Measurements from ENCODE around the gene SERPINA4. TPM values are rescaled to one million over a fixed set of nuclear protein-coding genes. Genes with fewer than 3 reads are reported as not detected.

The SERPINA4 gene
- total and polyA plus RNA-seq, 2 donors (not counting 3 experiments of a cell fraction or from before 2014, with no cell fraction given), result not detected

- Histone ChIP-seq H3K9me1 (replicated peaks; ENCODE audit: control insufficient read depth, extremely low read depth, insufficient read depth, low read length) (no peaks in the 10 kb centered on the region), H3K79me2 (ENCODE audit: control insufficient read depth, insufficient read depth, low read length) (no peaks in the 10 kb centered on the region), H3K27ac (ENCODE audit: insufficient read depth, low read depth, low read length) (no peak overlapping the region), H3K9me3 (replicated peaks; ENCODE audit: control insufficient read depth, insufficient read depth, low read length) (no peaks in the 10 kb centered on the region), H3K4me1 (ENCODE audit: control insufficient read depth, extremely low read depth, insufficient read depth, low read length) (no peaks in the 10 kb centered on the region), H4K20me1 (replicated peaks; ENCODE audit: control insufficient read depth, extremely low read depth, insufficient read depth, low read length) (no peaks in the 10 kb centered on the region), H3K36me3 (ENCODE audit: control insufficient read depth in 2 of 2, extremely low read depth in 1 of 2, insufficient read depth in 2 of 2, low read length in 2 of 2) (no peaks in the 10 kb centered on the region), H3K4me2 (ENCODE audit: insufficient read depth, low read length) (no peak overlapping the region), H3K4me3 (replicated peaks in 1 of 3; ENCODE audit: insufficient read depth in 1 of 3, low read depth in 1 of 3, low read length in 3 of 3) (no peak overlapping the region), H3K27me3 (ENCODE audit: control insufficient read depth in 2 of 2, insufficient read depth in 2 of 2, low read length in 2 of 2) (no peaks in the 10 kb centered on the region), H2AFZ (ENCODE audit: low read depth, low read length) (no peak overlapping the region), H3K9ac (replicated peaks; ENCODE audit: extremely low read depth, insufficient read depth, low read length) (no peak overlapping the region)
- no peak for DNase-seq (ENCODE audit: low read depth, low spot score)
- CTCF ChIA-PET, result no interaction called here
- POLR2A ChIA-PET, result no interaction called here
- dilution Hi-C loops (cut with MboI; ENCODE audit: extremely low pct_ligation_motif_present, low sequenced_read_pairs), result no loop called here
- no peak for TF ChIP-seq POLR2A (IDR thresholded peaks at IDR 0.05; ENCODE audit: low read depth, low read length)
- no peak for TF ChIP-seq EZH2 (IDR thresholded peaks at IDR 0.05; ENCODE audit: borderline replicate concordance, low read depth, low read length, severe bottlenecking)
- TF ChIP-seq GATA2 (IDR thresholded peaks at IDR 0.05; ENCODE audit: insufficient read depth, insufficient read length, low read depth, low read length), result no peak
- TF ChIP-seq MAX (IDR thresholded peaks at IDR 0.05; ENCODE audit: insufficient read depth, insufficient read length), result no peak
- TF ChIP-seq JUN (IDR thresholded peaks at IDR 0.05; ENCODE audit: borderline replicate concordance, insufficient read depth, insufficient read length, low read depth), result no peak
- TF ChIP-seq POLR2AphosphoS5 (IDR thresholded peaks at IDR 0.05; ENCODE audit: insufficient read depth, low read depth, low read length), result no peak
- no peak for TF ChIP-seq MYC (IDR thresholded peaks at IDR 0.05; ENCODE audit: low read depth, low read length)
- TF ChIP-seq FOS (IDR thresholded peaks at IDR 0.05; ENCODE audit: borderline replicate concordance, insufficient read depth, low read length), result no peak
- TF ChIP-seq CTCF (IDR thresholded peaks at IDR 0.05; ENCODE audit: extremely low read depth in 1 of 2, insufficient read depth in 1 of 2, low read depth in 1 of 2, low read length in 2 of 2), result no peak
- BruUV-seq (replicated peaks), result no TSS peak
- no peak for FAIRE-seq
- intact Hi-C loops (cut with micrococcal nuclease), result no loop called here
Observed at GRCh38 chr14:94524093-94524492, 37.1 kb upstream of the SERPINA4 start.

Data from endothelial cell of umbilical vein (primary cell).